Hematopoietic multipotent progenitor cell (in vitro differentiated cells): Measurements from ENCODE around the gene LAIR1. TPM values are rescaled to one million over a fixed set of nuclear protein-coding genes. Genes with fewer than 3 reads are reported as not detected.
"Not testable (repeated sequence)": the region's sequence is repeated elsewhere in the genome, so short reads cannot be mapped to it uniquely, and the experiment has no call there.

Experiments
- DNase-seq, 3 donors: peaks; one replicate each; pipeline ENCODE4 v3.0.0-alpha.2; 2011 to 2015; ENCODE audit warnings: low read depth in 2 of 3, low spot score in 2 of 3
- total RNA-seq: library from RNA; depleted of rRNA; stranded (reverse); fragments of >200 nt; gene quantifications from one replicate; pipeline ENCODE4 v1.2.3, GENCODE V29; 2012

LAIR1 gene
- total RNA-seq: 166 TPM

DNA sequence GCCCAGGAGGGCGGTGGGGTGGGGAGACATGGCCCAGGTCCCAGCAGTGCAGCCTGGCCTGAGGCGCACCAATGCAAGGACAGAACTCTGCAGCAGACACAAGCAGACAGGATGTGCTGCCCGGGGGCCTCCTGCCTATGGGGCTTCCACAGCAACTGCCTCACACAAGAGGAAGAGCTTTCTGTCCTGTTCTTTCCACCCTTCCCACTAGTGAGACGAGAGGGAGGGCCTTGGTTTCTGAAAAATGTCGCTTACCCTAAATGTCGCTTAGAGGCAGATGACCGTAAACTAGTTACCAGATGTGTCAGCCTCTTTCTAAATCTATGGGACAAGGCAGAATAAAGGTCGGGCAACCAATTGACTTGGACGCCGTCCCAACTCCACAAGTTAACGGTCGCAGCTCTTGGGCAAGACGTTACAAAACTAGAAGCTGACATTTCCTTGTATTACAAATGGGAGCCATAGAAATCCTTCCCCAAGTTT lies at the start of gene LAIR1:
LAIR1 (minus strand) TSS at position 157 of the 483 bp plus-strand sequence; CDS start at position 30, 127 bp downstream.
- peak in 2 of 3 donors; percentile 56 to 78 for DNase-seq

DNA sequence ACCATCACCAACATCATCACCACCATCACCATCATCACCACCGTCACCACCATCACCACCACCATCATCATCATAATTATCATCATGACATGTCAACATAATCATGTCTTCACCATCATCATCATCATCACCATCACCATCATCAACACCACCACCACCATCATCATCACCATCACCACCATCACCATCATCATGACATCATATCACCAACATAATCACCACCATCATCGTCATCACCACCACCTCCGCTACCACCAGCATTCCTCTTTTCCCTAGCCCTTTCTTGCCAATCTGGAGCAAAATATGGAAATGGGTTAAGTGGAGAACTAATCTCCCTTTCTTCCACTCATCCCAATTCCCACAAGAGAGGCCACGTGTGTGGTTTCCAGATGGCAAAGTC lies 49.4 kb upstream of the LAIR1 start:
- DNase-seq: no peak

GRCh38 chr19:54412877-54413276 lies 48.1 kb upstream of the LAIR1 start:
- DNase-seq: no peak

- no peak for DNase-seq
Observed at GRCh38 chr19:54411033-54411432, 46.3 kb upstream of the LAIR1 start.

- DNase-seq: no peak
Observed at GRCh38 chr19:54408456-54409026, 43.8 kb upstream of the LAIR1 start.

DNA sequence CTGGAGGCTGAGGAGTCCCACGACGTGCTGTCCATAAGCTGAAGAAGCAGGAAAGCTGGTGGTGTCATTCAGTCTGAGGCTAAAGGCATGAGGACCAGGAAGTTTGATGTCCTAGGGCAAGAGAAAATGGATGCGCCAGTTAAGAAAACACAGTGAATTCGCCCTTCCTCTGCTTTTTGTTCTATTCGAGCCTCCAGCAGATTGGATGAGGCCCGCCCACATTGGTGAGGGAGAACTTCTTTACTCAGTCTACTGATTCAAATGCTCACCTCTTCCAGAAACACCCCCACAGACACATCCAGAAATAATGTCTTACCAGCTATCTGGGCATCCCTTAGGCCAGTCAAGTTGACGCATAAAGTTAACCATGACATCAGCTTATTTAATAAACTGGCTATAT lies 43.0 kb upstream of the LAIR1 start:
- no peak for DNase-seq

DNA sequence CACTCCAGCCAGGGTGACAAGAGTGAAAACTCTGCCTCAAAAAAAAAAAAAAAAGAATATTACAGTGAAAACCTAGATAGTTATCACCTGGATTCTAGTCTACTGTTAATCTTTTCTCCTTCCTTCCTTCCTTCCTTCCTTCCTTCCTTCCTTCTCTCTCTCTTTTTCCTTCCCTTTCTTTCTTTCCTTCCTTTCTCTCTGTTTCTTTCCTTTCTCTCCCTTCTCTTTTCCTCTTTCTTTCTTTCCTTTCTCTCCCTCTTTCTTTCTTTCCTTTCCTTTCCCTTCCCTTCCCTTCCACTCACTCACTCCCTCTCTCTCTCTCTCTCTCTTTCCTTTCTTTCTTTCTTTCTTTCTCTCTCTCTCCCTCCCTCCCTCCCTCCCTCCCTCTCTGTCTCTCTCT lies 40.9 kb upstream of the LAIR1 start:
- no peak for DNase-seq

DNA sequence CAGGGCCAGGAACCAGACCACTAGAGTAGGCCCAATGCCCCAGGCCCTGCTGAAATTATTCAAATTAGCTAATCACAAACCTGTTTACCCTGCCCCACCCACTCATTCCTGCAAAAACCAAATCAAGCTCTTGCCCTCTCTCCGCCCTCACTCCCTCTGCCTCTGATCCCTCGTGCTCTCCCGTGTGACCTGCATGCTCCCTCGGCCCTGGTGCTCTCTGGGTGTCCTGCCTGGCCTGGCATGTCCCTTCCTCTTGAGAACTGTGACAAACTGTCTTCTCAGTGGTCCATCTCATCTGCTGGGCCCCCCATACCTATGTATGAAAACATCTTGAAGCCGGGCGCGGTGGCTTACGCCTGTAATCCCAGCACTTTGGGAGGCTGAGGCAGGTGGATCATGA lies 38.3 kb upstream of the LAIR1 start:
- DNase-seq: no peak

- DNase-seq: no peak
Observed at GRCh38 chr19:54400913-54401312, 36.2 kb upstream of the LAIR1 start.

- DNase-seq: no peak
Observed at GRCh38 chr19:54399189-54399588, 34.5 kb upstream of the LAIR1 start.

GRCh38 chr19:54395685-54396084 lies 31.0 kb upstream of the LAIR1 start:
- no peak for DNase-seq

DNA sequence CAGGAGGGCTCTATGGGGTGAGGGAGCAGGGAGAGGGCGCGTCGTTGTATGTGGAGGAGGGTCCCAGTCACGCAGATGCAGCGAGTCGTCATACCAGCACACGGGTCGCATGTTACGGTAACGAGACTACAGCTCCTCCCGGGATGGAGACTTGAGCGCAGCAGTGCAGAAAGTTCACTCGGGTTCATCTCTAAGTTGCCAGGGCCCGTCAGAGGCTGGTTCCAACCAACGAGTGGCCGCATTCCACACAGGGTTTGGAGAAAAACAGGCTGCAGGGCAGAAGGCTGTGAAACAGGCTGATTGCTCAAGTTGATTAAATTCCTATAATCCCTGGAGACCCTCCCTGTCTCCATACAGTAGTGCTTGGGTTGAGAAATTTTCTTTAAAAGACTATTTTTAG lies 28.6 kb upstream of the LAIR1 start:
- DNase-seq: no peak

- no peak for DNase-seq
Observed at GRCh38 chr19:54392105-54392504, 27.4 kb upstream of the LAIR1 start.

GRCh38 chr19:54391589-54392061 lies 26.9 kb upstream of the LAIR1 start:
- DNase-seq: no peak

- DNase-seq: peak; percentile 54 to 87 (median 79)
Observed at GRCh38 chr19:54390942-54391577, 26.3 kb upstream of the LAIR1 start.

DNA sequence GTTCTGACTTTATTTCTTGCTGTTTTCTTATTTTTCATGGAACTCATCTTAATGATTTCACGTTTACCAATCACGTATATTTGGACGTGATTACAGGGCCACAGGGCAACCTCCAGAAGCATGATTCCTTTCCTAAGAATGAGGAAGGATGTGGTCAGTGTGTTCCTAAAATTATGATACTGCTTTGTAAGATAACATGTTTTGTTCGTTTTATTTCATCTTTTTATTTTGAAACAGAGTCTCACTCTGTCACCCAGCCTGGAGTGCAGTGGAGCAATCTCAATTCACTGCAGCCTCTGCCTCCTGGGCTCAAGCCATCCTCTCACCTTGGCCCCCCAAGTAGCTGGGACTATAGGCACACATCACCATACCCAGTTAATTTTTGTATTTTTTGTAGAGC lies 24.8 kb upstream of the LAIR1 start:
- DNase-seq: peak in 2 of 3 donors; percentile 65 to 78

DNA sequence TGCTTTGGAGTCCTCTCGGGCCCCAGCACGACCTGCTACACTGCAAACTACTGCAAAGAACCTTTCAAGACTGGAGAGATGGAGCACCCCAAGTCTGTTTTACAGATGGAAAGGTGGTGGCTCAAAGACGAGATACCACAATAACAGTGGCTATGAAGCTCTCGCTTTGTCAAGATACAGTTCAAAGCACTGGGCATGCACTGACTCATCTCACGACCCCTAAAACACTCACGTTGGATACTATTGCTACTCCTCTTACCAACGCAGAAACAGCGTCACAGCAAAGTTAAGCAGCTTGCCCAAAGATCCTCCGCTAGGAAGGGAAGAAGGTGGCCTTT lies 24.0 kb upstream of the LAIR1 start:
- peak in 2 of 3 donors; percentile 32 to 36 for DNase-seq

- peak in 2 of 3 donors; percentile 94 to 97 for DNase-seq
Observed at GRCh38 chr19:54387991-54388801, 23.5 kb upstream of the LAIR1 start.

DNA sequence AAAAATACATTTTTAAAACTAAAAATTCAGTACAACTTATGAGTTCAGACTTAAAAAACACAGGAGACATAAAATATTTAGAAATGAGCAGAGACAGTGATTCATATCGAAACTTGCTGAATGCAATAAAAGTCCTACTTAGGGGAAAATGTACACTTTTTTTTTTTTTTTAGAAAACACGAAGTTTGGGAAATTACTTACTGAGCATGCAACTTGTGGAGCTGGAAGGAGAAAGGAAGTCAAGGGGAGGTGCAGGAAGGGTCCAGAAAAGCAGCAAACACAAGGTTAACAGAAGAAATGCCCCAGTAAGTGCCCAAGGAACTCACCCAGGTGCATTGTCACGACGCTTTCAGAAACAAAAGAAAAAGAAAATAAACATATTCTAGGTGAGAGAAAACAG lies 18.6 kb upstream of the LAIR1 start:
- DNase-seq: no peak

DNA sequence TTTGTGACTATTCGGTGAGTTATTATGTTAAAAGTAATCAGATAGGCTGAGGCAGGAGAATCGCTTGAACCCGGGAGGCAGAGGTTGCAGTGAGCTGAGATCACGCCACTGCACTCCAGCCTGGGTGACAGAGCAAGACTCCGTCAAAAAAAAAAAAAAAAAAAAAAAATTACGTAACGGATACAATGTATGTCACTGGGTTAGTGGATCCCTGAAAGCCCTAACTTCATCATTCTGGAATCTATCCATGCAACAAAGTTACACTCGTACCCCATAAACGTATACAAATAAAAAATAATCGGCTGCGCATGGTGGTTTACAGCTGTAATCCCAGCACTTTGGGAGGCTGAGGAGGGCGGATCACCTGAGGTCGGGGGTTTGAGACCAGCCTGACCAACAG lies 17.3 kb upstream of the LAIR1 start:
- DNase-seq: not testable (repeated sequence)

- DNase-seq: no peak
Observed at GRCh38 chr19:54380897-54381296, 16.2 kb upstream of the LAIR1 start.
